GM12878 (cell line): Measurements from ENCODE around the gene IQCK. TPM values are rescaled to one million over a fixed set of nuclear protein-coding genes. Genes with fewer than 3 reads are reported as not detected.

Experiments used
- ATAC-seq: fragments of 200-7000 bp; cut with Tn5 transposase; 3 replicates; pipeline ENCODE4 v1.9.1; 2020; ENCODE audit warnings: mild to moderate bottlenecking, moderate library complexity
- BruUV-seq: library from RNA; stranded (reverse); fragments of 400-500 nt; replicated peaks from 2 replicates; lab custom pipeline; 2021; lab: Mats Ljungman, UMichigan
- CTCF ChIA-PET: fragments of 300-600 bp; sonication (Branson Sonifier 250); formaldehyde crosslinking; extraction: SDS; loops from one replicate; lab custom pipeline; 2021; ENCODE audit warnings: inconsistent platforms; lab: Yijun Ruan, JAX
- POLR2A ChIA-PET: fragments of 350-600 bp; formaldehyde crosslinking; extraction: SDS; loops from one replicate; lab custom pipeline; 2021; ENCODE audit warnings: inconsistent platforms; lab: Charles Lee
- RAD21 ChIA-PET: fragments of 300-600 bp; sonication (Branson Sonifier 250); formaldehyde crosslinking; loops from one replicate; lab custom pipeline; 2023; ENCODE audit warnings: antibody characterized with exemption; ENCODE audit not compliant: unreplicated experiment; lab: Charles Lee
- SMC1A ChIA-PET: fragments of 300-600 bp; sonication (Branson Sonifier 250); formaldehyde crosslinking; loops from one replicate; lab custom pipeline; 2023; ENCODE audit not compliant: unreplicated experiment, uncharacterized antibody; lab: Charles Lee
- DNase-seq: peaks from one replicate; pipeline ENCODE4 v3.0.0-alpha.2; 2011; ENCODE audit warnings: low read depth, low spot score
- FAIRE-seq: peaks from 3 replicates; lab custom pipeline; 2011; peaks lifted over from hg19 to GRCh38; lab: Jason Lieb, UNC
- H2AFZ ChIP-seq: 2 replicates; pipeline ENCODE4 v1.6.0; 2011; ENCODE audit warnings: low read depth, low read length, control low read depth; ENCODE audit not compliant: control insufficient read depth
- H3K27ac ChIP-seq: 2 replicates; pipeline ENCODE4 v1.5.1; 2011; ENCODE audit warnings: control low read depth; ENCODE audit not compliant: control insufficient read depth, insufficient read depth
- H3K27me3 ChIP-seq, 2 experiments: replicated peaks in 1 of 2; 2 replicates each; pipeline versions ENCODE4 v1.6.0 to v1.6.1; 2011; ENCODE audit warnings: low read length in 1 of 2; ENCODE audit not compliant: control insufficient read depth in 2 of 2, insufficient read depth in 2 of 2
- H3K36me3 ChIP-seq, 2 experiments: 2 replicates each; pipeline ENCODE4 v1.5.1; 2011; ENCODE audit warnings: low read length in 1 of 2; ENCODE audit not compliant: control insufficient read depth in 2 of 2, insufficient read depth in 2 of 2
- H3K4me1 ChIP-seq: 2 replicates; pipeline ENCODE4 v1.6.1; 2011; ENCODE audit warnings: mild to moderate bottlenecking, low read length, moderate library complexity, mixed read lengths; ENCODE audit not compliant: control insufficient read depth, insufficient read depth
- H3K4me2 ChIP-seq: 2 replicates; pipeline ENCODE4 v1.6.0; 2011; ENCODE audit warnings: control low read depth; ENCODE audit not compliant: control insufficient read depth, insufficient read depth
- H3K4me3 ChIP-seq: fragments of 200-600 bp; sonication (generic); 2 replicates; pipeline ENCODE4 v1.5.1; 2016
- H3K79me2 ChIP-seq: 2 replicates; pipeline ENCODE4 v1.6.0; 2011; ENCODE audit warnings: low read length; ENCODE audit not compliant: control insufficient read depth, insufficient read depth
- H3K9ac ChIP-seq: 2 replicates; pipeline ENCODE4 v1.8.0; 2011; ENCODE audit warnings: low read length, control low read depth, mixed read lengths; ENCODE audit not compliant: control insufficient read depth, insufficient read depth
- H3K9me3 ChIP-seq: replicated peaks from 3 replicates; pipeline ENCODE4 v1.5.1; 2011; ENCODE audit warnings: mild to moderate bottlenecking, low read length; ENCODE audit not compliant: control insufficient read depth, insufficient read depth
- H4K20me1 ChIP-seq: 2 replicates; pipeline ENCODE4 v1.6.0; 2011; ENCODE audit not compliant: control insufficient read depth, insufficient read depth
- ATF2 ChIP-seq: IDR thresholded peaks from 2 replicates; pipeline ENCODE4 v1.6.1; 2012; ENCODE audit warnings: low read length, inconsistent platforms
- ATF3 ChIP-seq: IDR thresholded peaks from 2 replicates; pipeline ENCODE4 v1.6.1; 2011; ENCODE audit warnings: low read depth, mild to moderate bottlenecking, low read length, moderate library complexity, borderline replicate concordance; ENCODE audit errors: extremely low read depth
- HDGF ChIP-seq: fragments of 450-650 bp; IDR thresholded peaks from 2 replicates; pipeline ENCODE4 v1.6.1; 2016; ENCODE audit warnings: antibody characterized with exemption
- IKZF1 ChIP-seq: fragments of 450-650 bp; conservative IDR thresholded peaks from 2 replicates; pipeline ENCODE4 v1.6.1; 2017; ENCODE audit warnings: antibody characterized with exemption, mild to moderate bottlenecking
- MTA2 ChIP-seq: fragments of 450-650 bp; IDR thresholded peaks from 2 replicates; pipeline ENCODE4 v1.6.1; 2016; ENCODE audit warnings: low read depth, mild to moderate bottlenecking, moderate library complexity
- NBN ChIP-seq: fragments of 450-650 bp; IDR thresholded peaks from 2 replicates; pipeline ENCODE4 v1.6.1; 2016
- PAX5 ChIP-seq: IDR thresholded peaks from 2 replicates; pipeline ENCODE4 v1.6.1; 2011; ENCODE audit warnings: low read depth, low read length, borderline replicate concordance
- PBX3 ChIP-seq: IDR thresholded peaks from 2 replicates; pipeline ENCODE4 v1.6.1; 2011; ENCODE audit warnings: mild to moderate bottlenecking, low read depth, low read length, moderate library complexity; ENCODE audit not compliant: insufficient replicate concordance
- POLR2AphosphoS5 ChIP-seq: IDR thresholded peaks from 2 replicates; pipeline ENCODE4 v1.6.1; 2011; ENCODE audit warnings: mild to moderate bottlenecking, low read length, inconsistent platforms
- SMAD5 ChIP-seq: IDR thresholded peaks from 2 replicates; pipeline ENCODE4 v1.6.1; 2016; ENCODE audit warnings: antibody characterized with exemption, low read depth
- SMC3 ChIP-seq: IDR thresholded peaks from 2 replicates; pipeline ENCODE4 v1.6.1; 2011; ENCODE audit warnings: low read length, improper control_type of control experiment, borderline replicate concordance
- TARDBP ChIP-seq: IDR thresholded peaks from 2 replicates; pipeline ENCODE4 v1.6.1; 2016; ENCODE audit warnings: borderline replicate concordance
- YBX1 ChIP-seq: fragments of 450-650 bp; IDR thresholded peaks from 2 replicates; pipeline ENCODE4 v1.6.1; 2016; ENCODE audit warnings: antibody characterized with exemption
- ZBED1 ChIP-seq: IDR thresholded peaks from 2 replicates; pipeline ENCODE4 v1.6.1; 2016; ENCODE audit warnings: borderline replicate concordance
- ZNF24 ChIP-seq: fragments of 450-650 bp; IDR thresholded peaks from 2 replicates; pipeline ENCODE4 v1.6.1; 2017; ENCODE audit warnings: antibody characterized with exemption, mild to moderate bottlenecking
- WGBS: methylation state at CpG from one replicate; pipeline ENCODE4 v1.1.6; 2016; ENCODE audit warnings: low lambda C conversion rate; ENCODE audit not compliant: insufficient replicate concordance, insufficient coverage; ENCODE audit errors: missing lambda C conversion rate; 5-methylcytosine and 5-hydroxymethylcytosine counted together
- in situ Hi-C: fragments of 300-500 bp; cut with MboI; formaldehyde crosslinking; loops from 9 replicates; pipeline ENCODE4 v1.14.3; 2018; ENCODE audit warnings: mixed read lengths
- intact Hi-C: fragments of 100-400 bp; cut with micrococcal nuclease; formaldehyde crosslinking; loops from one replicate; pipeline ENCODE4 v1.14.2; 2022; ENCODE audit not compliant: unreplicated experiment
- polyA plus RNA-seq, 11 experiments: library from polyadenylated mRNA; depleted of rRNA in 4 of 11; unstranded in 6 of 11; stranded (reverse) in 5 of 11; fragments of >200 nt; fragmentation: Nextera tagmentation in 4 of 11; fragmentation: Illumina TruSeq in 1 of 11; extraction: Ambion mirVana in 4 of 11; extraction: Trizol in 1 of 11; gene quantifications; 1 replicate in 1 of 11; 2 replicates in 10 of 11; pipeline versions ENCODE4 v1.2.1 to v1.2.3, GENCODE V29; 2011 to 2016; ENCODE audit warnings: inconsistent platforms in 2 of 11, missing spikeins in 2 of 11, low read depth in 1 of 11
- total RNA-seq, 4 experiments: library from RNA; depleted of rRNA in 3 of 4; stranded (reverse); fragments of >200 nt in 3 of 4; fragmentation: Illumina TruSeq in 1 of 4; extraction: Trizol in 1 of 4; gene quantifications; 2 replicates each; pipeline versions ENCODE4 v1.2.1 to v1.2.3, GENCODE V29; 2013 to 2021
- TF ChIP-seq, protein P1 (sequence below): fragments of 450-650 bp; formaldehyde crosslinking; IDR thresholded peaks from 2 replicates; pipeline ENCODE4 v1.4.0; 2020; ENCODE audit warnings: mild to moderate bottlenecking, moderate library complexity
- TF ChIP-seq, protein P2 (sequence below): fragments of 450-650 bp; IDR thresholded peaks from 2 replicates; pipeline ENCODE4 v1.6.1; 2017; ENCODE audit warnings: borderline replicate concordance

Gene IQCK
- total and polyA plus RNA-seq, 10 of the 15 experiments (the other 5 are each of a cell fraction or from before 2014, with no cell fraction given) = 1.0 to 4.2 (median 2.4) TPM

DNA sequence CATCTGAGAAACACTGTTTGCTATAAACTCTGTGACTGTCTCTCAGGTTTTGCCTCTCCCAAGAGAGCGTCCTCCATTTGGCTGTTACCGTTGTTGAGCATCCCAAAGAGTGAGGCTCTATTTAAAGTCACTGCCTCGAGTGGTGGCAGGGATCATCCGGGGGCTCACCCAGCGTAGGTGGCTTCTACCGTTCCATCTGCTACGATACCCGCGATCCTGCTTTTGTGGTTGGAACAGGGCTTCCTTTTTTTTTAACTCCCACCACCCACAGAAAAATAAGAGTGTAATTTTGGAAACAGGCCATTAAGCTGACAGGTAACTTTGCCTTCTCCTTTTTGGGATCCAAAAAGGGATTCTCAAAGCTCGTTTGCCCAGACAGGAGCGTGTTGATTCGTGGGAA, 36.4 kb upstream of the IQCK start:
- DNase-seq (no peak), ATAC-seq (no peak), FAIRE-seq (no peak)
- Histone ChIP-seq H3K4me1 (no peaks in the 10 kb centered on the region), H3K27ac (no peak overlapping the region), H3K79me2 (no peaks in the 10 kb centered on the region), H3K9ac (no peak overlapping the region), H4K20me1 (no peaks in the 10 kb centered on the region), H3K27me3 (no peaks in the 10 kb centered on the region), H3K9me3 (no peaks in the 10 kb centered on the region), H3K36me3 (peaks cover 5 to 8% of the 10 kb centered on the region in 2 experiments; a peak in 3 of 4 replicates), H2AFZ (no peak overlapping the region), H3K4me3 (no peak overlapping the region), H3K4me2 (no peak overlapping the region)
- CTCF ChIA-PET = interaction anchor here (1.1 kb wide), 2 partner anchors 53 to 205 kb away, joined by 3 to 4 read pairs; no protein-coding TSS in a partner anchor
- intact Hi-C loops (no loop called here), in situ Hi-C loops (no loop called here)
- POLR2A ChIA-PET = no interaction called here
- SMC1A ChIA-PET = interaction anchor here (0.9 kb wide), 1 partner anchor 43 kb away, joined by 3 read pairs; no protein-coding TSS in a partner anchor
- 79% methylated on average over 12 of the region's 12 CpGs for WGBS
- RAD21 ChIA-PET = interaction anchor here (1.4 kb wide), 1 partner anchor 205 kb away, joined by 3 read pairs; no protein-coding TSS in a partner anchor
- no TSS peak for BruUV-seq
- no peak for TF ChIP-seq PAX5
- no peak for TF ChIP-seq ATF3
- no peak for TF ChIP-seq ZBED1
- TF ChIP-seq SMC3 = no peak
- TF ChIP-seq HDGF = no peak
- no peak for TF ChIP-seq ZNF24
- TF ChIP-seq POLR2AphosphoS5 = no peak
- no peak for TF ChIP-seq IKZF1
- TF ChIP-seq TARDBP = no peak
- no peak for TF ChIP-seq NBN
- TF ChIP-seq, protein P1, sequence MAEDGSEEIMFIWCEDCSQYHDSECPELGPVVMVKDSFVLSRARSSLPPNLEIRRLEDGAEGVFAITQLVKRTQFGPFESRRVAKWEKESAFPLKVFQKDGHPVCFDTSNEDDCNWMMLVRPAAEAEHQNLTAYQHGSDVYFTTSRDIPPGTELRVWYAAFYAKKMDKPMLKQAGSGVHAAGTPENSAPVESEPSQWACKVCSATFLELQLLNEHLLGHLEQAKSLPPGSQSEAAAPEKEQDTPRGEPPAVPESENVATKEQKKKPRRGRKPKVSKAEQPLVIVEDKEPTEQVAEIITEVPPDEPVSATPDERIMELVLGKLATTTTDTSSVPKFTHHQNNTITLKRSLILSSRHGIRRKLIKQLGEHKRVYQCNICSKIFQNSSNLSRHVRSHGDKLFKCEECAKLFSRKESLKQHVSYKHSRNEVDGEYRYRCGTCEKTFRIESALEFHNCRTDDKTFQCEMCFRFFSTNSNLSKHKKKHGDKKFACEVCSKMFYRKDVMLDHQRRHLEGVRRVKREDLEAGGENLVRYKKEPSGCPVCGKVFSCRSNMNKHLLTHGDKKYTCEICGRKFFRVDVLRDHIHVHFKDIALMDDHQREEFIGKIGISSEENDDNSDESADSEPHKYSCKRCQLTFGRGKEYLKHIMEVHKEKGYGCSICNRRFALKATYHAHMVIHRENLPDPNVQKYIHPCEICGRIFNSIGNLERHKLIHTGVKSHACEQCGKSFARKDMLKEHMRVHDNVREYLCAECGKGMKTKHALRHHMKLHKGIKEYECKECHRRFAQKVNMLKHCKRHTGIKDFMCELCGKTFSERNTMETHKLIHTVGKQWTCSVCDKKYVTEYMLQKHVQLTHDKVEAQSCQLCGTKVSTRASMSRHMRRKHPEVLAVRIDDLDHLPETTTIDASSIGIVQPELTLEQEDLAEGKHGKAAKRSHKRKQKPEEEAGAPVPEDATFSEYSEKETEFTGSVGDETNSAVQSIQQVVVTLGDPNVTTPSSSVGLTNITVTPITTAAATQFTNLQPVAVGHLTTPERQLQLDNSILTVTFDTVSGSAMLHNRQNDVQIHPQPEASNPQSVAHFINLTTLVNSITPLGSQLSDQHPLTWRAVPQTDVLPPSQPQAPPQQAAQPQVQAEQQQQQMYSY = no peak
- TF ChIP-seq, protein P2, sequence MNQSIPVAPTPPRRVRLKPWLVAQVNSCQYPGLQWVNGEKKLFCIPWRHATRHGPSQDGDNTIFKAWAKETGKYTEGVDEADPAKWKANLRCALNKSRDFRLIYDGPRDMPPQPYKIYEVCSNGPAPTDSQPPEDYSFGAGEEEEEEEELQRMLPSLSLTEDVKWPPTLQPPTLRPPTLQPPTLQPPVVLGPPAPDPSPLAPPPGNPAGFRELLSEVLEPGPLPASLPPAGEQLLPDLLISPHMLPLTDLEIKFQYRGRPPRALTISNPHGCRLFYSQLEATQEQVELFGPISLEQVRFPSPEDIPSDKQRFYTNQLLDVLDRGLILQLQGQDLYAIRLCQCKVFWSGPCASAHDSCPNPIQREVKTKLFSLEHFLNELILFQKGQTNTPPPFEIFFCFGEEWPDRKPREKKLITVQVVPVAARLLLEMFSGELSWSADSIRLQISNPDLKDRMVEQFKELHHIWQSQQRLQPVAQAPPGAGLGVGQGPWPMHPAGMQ = no peak
- no peak for TF ChIP-seq YBX1
- no peak for TF ChIP-seq ATF2
- no peak for TF ChIP-seq MTA2
- no peak for TF ChIP-seq SMAD5
- no peak for TF ChIP-seq PBX3
